DOHH2 (cell line): ENCODE results near the gene PDE11A.

Experiments
- H3F3A ChIP-seq: fragments of 200-600 bp; sonication (generic), shearing (Covaris generic); 2 replicates; pipeline ENCODE4 v1.6.0; 2016; ENCODE audit warnings: antibody characterized with exemption, mild to moderate bottlenecking; ENCODE audit not compliant: control insufficient read depth, insufficient read depth
- H3K27ac ChIP-seq: fragments of 200-600 bp; sonication (generic); 2 replicates; pipeline ENCODE4 v1.5.1; 2014; ENCODE audit warnings: low read depth, mild to moderate bottlenecking, low read length, moderate library complexity
- H3K27me3 ChIP-seq: fragments of 200-600 bp; sonication (generic); 2 replicates; pipeline ENCODE4 v1.6.1; 2014; ENCODE audit warnings: mild to moderate bottlenecking, low read length, mixed read lengths; ENCODE audit not compliant: control insufficient read depth
- H3K36me3 ChIP-seq: fragments of 200-600 bp; sonication (generic); 2 replicates; pipeline ENCODE4 v1.6.1; 2014; ENCODE audit warnings: mild to moderate bottlenecking, low read length, moderate library complexity, mixed read lengths; ENCODE audit not compliant: control insufficient read depth
- H3K4me1 ChIP-seq: fragments of 200-600 bp; sonication (generic); 2 replicates; pipeline ENCODE4 v1.6.1; 2014; ENCODE audit warnings: mild to moderate bottlenecking, low read length, mixed read lengths; ENCODE audit not compliant: control insufficient read depth
- H3K4me2 ChIP-seq: fragments of 200-600 bp; sonication (generic); 2 replicates; pipeline ENCODE4 v1.6.0; 2014; ENCODE audit warnings: mild to moderate bottlenecking, low read length, moderate library complexity
- H3K4me3 ChIP-seq: fragments of 200-600 bp; sonication (generic); 2 replicates; pipeline ENCODE4 v1.5.1; 2014; ENCODE audit warnings: mild to moderate bottlenecking, low read length, mixed read lengths
- H3K79me2 ChIP-seq: fragments of 200-600 bp; sonication (generic); 2 replicates; pipeline ENCODE4 v1.6.1; 2014; ENCODE audit warnings: mild to moderate bottlenecking, low read length, mixed read lengths; ENCODE audit not compliant: control insufficient read depth
- H3K9me2 ChIP-seq: fragments of 200-600 bp; sonication (generic); replicated peaks from 2 replicates; pipeline ENCODE4 v1.6.1; 2014; ENCODE audit warnings: mild to moderate bottlenecking, low read length, mixed read lengths; ENCODE audit not compliant: control insufficient read depth
- H3K9me3 ChIP-seq: fragments of 200-600 bp; sonication (generic); 2 replicates; pipeline ENCODE4 v1.6.1; 2014; ENCODE audit warnings: antibody characterized with exemption, low read length, mixed read lengths; ENCODE audit not compliant: control insufficient read depth, insufficient read depth
- H4K20me1 ChIP-seq: fragments of 200-600 bp; sonication (generic); 2 replicates; pipeline ENCODE4 v1.6.0; 2014; ENCODE audit warnings: low read depth, mild to moderate bottlenecking, antibody characterized with exemption, low read length, moderate library complexity; ENCODE audit not compliant: control insufficient read depth, insufficient read depth
- EZH2phosphoT487 ChIP-seq: fragments of 200-600 bp; sonication (generic); IDR thresholded peaks from 2 replicates; pipeline ENCODE4 v1.6.1; 2017; ENCODE audit warnings: borderline replicate concordance, mild to moderate bottlenecking, antibody characterized with exemption, low read length, moderate library complexity, mixed read lengths
- TF ChIP-seq, protein P1 (sequence below): fragments of 200-600 bp; sonication (generic); IDR thresholded peaks from one replicate; pipeline ENCODE4 v1.5.1; 2014; ENCODE audit warnings: antibody characterized with exemption, mild to moderate bottlenecking, low read depth, low read length; ENCODE audit not compliant: poor library complexity, severe bottlenecking

PDE11A gene

GRCh38 chr2:177618255-177619253, 454.0 kb downstream of the PDE11A start:
- H3F3A ChIP-seq = no peaks in the 10 kb centered on the region
- H3K36me3 ChIP-seq = no peaks in the 10 kb centered on the region
- H3K4me2 ChIP-seq = peak overlapping the region; percentile 74
- no peaks in the 10 kb centered on the region for H3K79me2 ChIP-seq
- H3K4me3 ChIP-seq = peak overlapping the region; percentile 81
- no peaks in the 10 kb centered on the region for H3K9me2 ChIP-seq
- H4K20me1 ChIP-seq = no peaks in the 10 kb centered on the region
- no peak for TF ChIP-seq EZH2phosphoT487
- TF ChIP-seq, protein P1, sequence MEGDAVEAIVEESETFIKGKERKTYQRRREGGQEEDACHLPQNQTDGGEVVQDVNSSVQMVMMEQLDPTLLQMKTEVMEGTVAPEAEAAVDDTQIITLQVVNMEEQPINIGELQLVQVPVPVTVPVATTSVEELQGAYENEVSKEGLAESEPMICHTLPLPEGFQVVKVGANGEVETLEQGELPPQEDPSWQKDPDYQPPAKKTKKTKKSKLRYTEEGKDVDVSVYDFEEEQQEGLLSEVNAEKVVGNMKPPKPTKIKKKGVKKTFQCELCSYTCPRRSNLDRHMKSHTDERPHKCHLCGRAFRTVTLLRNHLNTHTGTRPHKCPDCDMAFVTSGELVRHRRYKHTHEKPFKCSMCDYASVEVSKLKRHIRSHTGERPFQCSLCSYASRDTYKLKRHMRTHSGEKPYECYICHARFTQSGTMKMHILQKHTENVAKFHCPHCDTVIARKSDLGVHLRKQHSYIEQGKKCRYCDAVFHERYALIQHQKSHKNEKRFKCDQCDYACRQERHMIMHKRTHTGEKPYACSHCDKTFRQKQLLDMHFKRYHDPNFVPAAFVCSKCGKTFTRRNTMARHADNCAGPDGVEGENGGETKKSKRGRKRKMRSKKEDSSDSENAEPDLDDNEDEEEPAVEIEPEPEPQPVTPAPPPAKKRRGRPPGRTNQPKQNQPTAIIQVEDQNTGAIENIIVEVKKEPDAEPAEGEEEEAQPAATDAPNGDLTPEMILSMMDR = no peak
- peak overlapping the region; percentile 55 for H3K27ac ChIP-seq
- H3K9me3 ChIP-seq = peaks cover 8% of the 10 kb centered on the region; the same call in 1 of the 2 replicates
- H3K4me1 ChIP-seq = peaks cover 10% of the 10 kb centered on the region
- no peaks in the 10 kb centered on the region for H3K27me3 ChIP-seq

DNA sequence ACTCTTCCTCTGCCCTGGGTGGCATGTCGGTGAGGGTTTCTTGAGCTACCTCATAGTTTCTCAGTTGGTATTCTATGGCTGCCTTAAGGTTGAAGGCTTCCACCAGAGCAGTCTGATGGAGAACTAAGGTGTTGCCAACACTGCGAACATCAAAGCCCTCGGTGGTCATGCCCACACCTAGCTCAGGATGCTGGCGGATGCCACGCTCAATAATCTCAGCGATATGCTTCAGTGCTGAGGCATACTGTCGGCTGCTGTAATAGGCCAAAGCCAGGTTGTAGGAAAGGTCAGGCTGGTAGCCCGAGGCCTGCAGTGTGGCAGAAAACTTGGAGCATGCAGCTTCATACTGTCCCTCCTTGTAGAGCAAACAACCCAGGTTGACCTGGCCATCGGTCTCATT, 454.7 kb downstream of the PDE11A start:
- peak overlapping the region; percentile 74 for H3K4me2 ChIP-seq
- H3F3A ChIP-seq = no peaks in the 10 kb centered on the region
- H3K27ac ChIP-seq = no peak overlapping the region
- peak overlapping the region; percentile 81 for H3K4me3 ChIP-seq
- peaks cover 10% of the 10 kb centered on the region for H3K4me1 ChIP-seq
- no peaks in the 10 kb centered on the region for H3K27me3 ChIP-seq
- H3K9me3 ChIP-seq = peaks cover 8% of the 10 kb centered on the region; the same call in 1 of the 2 replicates
- TF ChIP-seq EZH2phosphoT487 = no peak
- TF ChIP-seq, protein P1 = no peak
- H3K36me3 ChIP-seq = no peaks in the 10 kb centered on the region
- H4K20me1 ChIP-seq = no peaks in the 10 kb centered on the region
- no peaks in the 10 kb centered on the region for H3K79me2 ChIP-seq
- no peaks in the 10 kb centered on the region for H3K9me2 ChIP-seq

DNA sequence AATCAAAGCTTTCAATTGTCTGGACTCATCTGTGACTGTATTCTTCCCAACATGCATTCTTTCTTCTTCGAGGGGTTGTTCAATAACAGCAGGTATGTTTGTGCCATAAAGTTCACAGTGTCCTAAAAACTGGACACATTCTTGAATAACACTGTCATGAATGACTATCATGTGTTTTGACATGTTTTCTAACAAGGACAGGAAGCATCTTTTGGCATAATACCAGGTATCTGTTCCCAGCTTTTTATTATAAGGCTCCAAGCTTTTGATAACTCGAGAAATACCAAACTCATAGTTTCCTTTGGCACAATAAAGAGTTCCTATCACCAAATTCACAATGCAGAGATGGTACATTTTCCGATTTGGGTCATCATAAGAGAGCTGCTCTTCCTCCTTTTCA, 455.8 kb downstream of the PDE11A start:
- Histone ChIP-seq H3K4me1 (peaks cover 10% of the 10 kb centered on the region), H3F3A (no peaks in the 10 kb centered on the region), H3K9me3 (peaks cover 8% of the 10 kb centered on the region; the same call in 1 of the 2 replicates), H4K20me1 (no peaks in the 10 kb centered on the region), H3K27ac (no peak overlapping the region), H3K4me3 (no peak overlapping the region), H3K4me2 (no peak overlapping the region), H3K36me3 (no peaks in the 10 kb centered on the region), H3K79me2 (no peaks in the 10 kb centered on the region), H3K9me2 (no peaks in the 10 kb centered on the region), H3K27me3 (no peaks in the 10 kb centered on the region)
- TF ChIP-seq, protein P1 = no peak
- no peak for TF ChIP-seq EZH2phosphoT487
